Measurements from ENCODE around the gene ADGRB3.
"Not testable (repeated sequence)": the region's sequence is repeated elsewhere in the genome, so short reads cannot be mapped to it uniquely, and the experiment has no call there.

The ADGRB3 gene

GRCh38 chr6:69343851-69344250 is 708.8 kb downstream of the ADGRB3 start:
- no peak for DNase-seq (ENCODE audit: low spot score)

GRCh38 chr6:69349771-69350170 is 714.7 kb downstream of the ADGRB3 start:
- DNase-seq (ENCODE audit: low spot score), result no peak

DNA sequence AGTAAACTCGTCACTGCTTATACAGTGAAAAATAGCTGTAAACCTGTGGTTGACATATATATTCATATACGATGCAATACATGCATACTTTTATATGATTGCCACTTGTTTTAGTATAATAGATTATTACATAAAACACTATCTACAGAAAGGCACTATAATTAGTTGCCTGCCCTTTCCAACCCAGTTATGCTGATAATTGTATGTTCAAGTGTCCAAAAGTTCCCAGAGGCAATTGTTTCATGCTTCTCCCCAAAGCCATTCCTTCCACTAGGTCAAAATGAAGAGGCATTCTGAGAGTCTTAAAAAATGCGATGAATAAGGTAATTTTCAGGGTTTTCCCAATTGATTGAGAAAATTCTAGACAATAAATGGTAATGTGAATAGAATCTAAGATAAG is 727.1 kb downstream of the ADGRB3 start:
- DNase-seq (ENCODE audit: low spot score), result no peak

DNA sequence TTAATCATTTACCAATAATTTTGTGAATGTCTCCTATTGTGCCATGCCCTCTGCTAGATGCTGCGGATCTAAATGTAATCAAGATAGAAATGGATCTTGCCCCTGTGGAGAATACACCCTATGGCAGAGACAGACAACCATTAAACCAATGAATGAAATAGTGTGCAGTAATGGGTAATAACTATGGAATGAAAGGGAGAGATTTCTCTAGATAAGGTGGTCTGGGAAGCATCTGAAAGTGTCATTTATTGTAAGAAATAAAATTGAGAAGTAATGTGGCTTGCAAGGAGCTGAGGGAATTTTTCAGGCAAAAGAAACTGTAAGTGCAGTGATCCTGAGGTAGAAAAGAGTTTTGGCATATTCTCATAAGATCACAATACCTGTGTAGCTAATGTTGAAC is 731.7 kb downstream of the ADGRB3 start:
- DNase-seq (ENCODE audit: low spot score), result no peak

DNA sequence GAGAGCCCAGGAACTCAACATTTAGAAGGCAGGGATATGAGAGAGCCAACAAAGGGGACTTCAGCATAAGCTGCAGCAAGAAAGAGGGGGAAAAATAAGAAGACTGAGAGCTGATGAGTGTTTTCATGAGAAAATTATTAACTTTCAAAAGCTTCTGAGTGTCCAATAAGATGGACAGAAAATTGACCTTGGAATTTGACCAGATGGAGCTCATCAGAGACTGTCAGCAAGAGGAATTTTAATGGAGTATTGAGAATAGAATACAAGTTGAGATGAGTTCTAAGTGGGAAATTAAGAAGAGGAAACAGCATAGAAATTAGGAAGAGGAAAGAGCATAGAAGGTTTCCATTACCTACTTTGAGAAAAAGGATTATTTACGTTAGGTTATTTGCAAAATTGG is 733.5 kb downstream of the ADGRB3 start:
- DNase-seq (ENCODE audit: low spot score), result no peak

DNA sequence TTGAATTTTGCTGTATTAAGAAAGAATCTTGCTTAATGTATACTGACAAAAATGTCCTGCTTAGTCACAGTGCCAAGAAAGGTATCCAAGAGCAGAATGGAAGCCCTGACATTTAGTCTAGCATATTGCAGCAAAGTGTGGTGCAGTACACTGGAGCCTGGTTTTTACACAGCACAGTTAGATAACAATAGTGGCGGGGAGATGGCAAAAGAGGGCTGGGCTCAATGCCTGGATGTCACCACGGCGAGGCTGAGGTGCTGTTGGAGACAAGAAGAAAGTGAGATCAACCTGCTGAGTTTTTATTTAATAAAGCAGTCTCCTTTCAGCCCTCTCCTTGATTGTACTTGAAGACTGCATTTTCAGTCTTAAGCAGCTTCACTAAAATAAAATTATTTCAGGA is 735.7 kb downstream of the ADGRB3 start:
- DNase-seq (ENCODE audit: low spot score), result no peak

- DNase-seq (ENCODE audit: low spot score), result no peak
Observed at GRCh38 chr6:69378326-69378725, 743.2 kb downstream of the ADGRB3 start.

DNA sequence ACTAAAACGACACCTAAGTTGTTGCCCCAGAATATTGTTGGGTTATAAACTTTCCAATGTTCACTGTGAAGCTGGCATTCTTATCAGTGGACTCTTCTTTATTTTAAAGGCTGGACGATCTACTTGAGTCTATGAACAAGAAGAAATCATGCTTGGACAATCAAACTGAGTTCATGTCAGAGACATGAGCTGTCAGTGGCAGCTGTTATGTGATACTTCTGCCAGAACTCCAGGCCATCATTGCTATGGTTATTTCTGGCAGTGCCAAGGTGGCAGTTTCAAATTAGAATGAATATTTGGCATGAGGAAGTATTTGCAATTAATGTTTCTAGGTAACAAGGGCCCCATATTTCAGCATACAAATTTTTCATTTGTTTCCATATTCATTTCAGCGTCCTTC is 744.4 kb downstream of the ADGRB3 start:
- no peak for DNase-seq (ENCODE audit: low spot score)

DNA sequence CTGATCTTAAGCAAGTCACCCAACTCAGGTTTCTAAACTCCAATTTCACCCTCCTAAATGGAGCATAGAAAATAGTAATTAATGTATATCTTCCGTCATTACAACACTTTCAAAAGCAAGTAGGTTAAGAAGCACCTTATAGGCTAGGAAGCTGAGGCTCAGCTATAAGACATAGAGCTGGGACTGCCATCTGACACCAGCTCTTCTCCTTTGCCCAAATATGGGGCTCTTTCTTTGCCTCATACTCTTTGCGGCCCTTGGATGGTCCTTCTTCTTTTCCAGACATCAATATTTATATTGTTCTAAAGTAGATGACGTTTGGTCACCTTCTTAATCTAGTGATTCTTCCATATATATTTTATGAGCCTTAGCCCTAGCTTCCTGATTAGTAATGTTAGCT is 748.5 kb downstream of the ADGRB3 start:
- DNase-seq (ENCODE audit: low spot score), result no peak

GRCh38 chr6:69386426-69386825 is 751.3 kb downstream of the ADGRB3 start:
- no peak for DNase-seq (ENCODE audit: low spot score)

- no peak for DNase-seq (ENCODE audit: low spot score)
Observed at GRCh38 chr6:69390125-69390524, 755.0 kb downstream of the ADGRB3 start.

GRCh38 chr6:69391106-69391505 is 756.0 kb downstream of the ADGRB3 start:
- no peak for DNase-seq (ENCODE audit: low spot score)

- DNase-seq (ENCODE audit: low spot score), result no peak
Observed at GRCh38 chr6:69392745-69393144, 757.7 kb downstream of the ADGRB3 start.

- no peak for DNase-seq (ENCODE audit: low spot score)
Observed at GRCh38 chr6:69398311-69398710, 763.2 kb downstream of the ADGRB3 start.

GRCh38 chr6:69398729-69399128 is 763.6 kb downstream of the ADGRB3 start:
- DNase-seq (ENCODE audit: low spot score), result no peak

GRCh38 chr6:69408886-69409285 is 773.8 kb downstream of the ADGRB3 start:
- no peak for DNase-seq (ENCODE audit: low spot score)

DNA sequence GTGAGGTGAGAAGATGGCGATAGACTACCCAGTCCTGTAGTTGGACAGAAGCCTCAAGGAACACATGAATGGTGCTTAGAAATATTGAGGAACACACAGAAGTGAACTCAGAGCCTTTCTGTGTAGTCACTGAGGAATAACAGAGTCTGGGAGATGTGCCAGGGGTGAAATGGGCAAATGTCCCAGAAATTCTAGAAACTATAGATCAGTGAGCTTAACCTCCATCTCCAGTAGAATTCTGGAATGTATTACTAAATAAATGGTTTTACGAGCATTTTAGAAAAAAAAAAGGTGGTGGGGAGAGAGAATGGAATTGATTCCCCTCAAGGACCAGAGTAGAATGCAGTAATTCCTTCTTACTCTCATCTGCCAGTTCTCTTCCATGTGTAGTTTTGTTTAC is 781.7 kb downstream of the ADGRB3 start:
- no peak for DNase-seq (ENCODE audit: low spot score)

DNA sequence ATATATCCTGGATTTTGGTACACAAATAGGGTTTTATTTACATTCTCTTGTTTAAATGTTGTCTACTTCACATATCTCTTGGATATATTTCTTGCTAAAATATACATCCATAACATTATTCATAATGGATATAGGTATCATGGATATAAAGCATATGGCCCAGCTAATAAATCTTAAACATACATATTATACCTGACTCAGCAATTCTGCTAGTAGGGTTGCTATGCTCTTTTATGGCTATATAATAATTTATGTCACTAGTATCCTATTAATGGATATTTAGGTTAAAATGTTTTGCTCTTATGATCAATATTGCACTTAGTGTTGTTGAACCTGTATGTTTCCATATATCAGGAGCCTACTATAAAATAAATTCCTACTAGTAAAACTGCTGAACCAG is 786.2 kb downstream of the ADGRB3 start:
- no peak for DNase-seq (ENCODE audit: low spot score)

DNA sequence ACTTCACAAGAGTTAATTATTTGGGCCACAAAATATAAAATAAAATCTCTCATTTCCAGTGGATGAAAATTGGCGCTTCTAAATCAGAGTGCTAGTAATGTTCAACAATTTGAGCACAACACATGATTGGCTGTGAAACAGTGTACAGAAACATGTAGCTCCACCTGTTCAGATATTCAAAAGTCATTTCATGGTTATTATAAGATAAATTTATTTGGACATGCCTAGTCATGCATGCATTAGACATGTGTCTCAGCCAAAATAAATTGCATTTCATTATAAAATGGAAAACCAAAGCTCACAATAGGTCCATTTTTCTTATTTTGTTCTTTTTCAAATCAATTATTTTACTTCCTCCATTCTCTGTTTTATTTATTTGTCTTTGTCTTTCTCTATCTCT is 786.9 kb downstream of the ADGRB3 start:
- no peak for DNase-seq (ENCODE audit: low spot score)

DNA sequence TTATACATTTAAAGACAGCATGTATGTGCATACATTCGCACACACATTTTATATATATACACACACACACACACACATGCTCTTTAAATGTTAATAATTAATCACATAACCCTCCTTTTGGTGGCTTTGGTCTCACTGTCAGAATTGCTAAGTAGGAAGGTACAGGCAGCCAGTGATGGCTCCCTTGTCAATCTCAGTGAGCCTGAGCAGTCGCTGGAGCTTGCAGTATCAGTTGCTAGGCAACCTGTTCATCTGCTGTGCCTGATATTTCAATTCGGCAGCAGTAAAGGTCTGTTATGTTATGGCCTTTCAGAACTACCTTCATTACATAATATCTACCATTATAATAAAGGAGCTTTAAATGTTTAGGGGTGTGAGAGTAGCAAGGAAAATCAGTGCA is 787.4 kb downstream of the ADGRB3 start:
- no peak for DNase-seq (ENCODE audit: low spot score)

DNA sequence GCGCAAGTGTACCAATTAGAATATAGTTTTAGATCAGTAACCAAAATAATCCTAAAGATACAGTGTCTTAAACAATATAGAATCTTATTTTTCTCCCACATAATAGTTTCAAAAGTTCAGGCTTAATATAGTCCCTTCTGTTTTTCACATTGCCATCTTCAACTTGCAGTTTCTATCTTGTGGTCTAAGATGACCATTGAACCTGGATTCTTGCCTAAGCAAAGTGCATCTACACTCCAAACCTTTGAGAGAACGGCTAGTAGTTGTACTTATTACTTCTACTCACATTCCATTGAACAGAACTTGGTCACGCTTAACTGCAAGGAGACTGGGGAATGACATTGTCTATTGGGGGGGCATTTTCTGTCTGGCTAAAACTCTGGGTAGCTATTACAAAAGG is 788.7 kb downstream of the ADGRB3 start:
- DNase-seq (ENCODE audit: low spot score), result no peak

DNA sequence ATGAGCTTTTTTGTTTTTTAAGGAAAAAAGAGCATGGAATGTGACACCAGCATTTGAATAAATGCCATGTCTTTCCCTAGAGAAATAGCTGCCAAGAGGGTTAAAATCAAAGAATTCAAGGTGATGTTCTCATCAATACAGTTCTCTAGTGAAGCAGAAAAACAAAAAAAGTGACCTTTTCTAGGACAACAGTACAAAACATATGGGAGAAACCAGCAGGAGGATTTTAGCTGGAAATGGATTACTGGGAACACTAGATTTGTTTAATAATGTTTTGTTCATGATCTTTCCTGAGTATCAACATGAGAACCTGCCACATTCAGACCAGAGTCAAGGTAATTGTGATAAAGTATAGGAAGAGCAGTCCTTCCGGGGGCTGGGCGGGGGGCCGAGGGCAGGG is 789.5 kb downstream of the ADGRB3 start:
- no peak for DNase-seq (ENCODE audit: low spot score)

GRCh38 chr6:69427882-69428281 is 792.8 kb downstream of the ADGRB3 start:
- DNase-seq (ENCODE audit: low spot score), result no peak

DNA sequence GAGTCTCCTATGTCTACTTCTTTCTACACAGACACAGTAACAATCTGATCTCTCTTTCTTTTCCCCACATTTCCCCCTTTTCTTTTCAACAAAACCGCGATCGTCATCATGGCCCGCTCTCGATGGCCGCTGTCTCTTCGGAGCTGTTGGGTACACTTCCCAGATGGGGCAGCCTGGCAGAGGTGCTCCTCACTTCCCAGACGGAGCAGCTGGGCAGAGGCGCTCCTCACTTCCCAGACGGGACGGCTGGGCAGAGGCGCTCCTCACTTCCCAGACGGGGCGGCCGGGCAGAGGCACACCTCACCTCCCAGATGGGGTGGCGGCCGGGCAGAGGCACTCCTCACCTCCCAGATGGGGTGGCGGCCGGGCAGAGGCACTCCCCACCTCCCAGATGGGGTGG is 797.1 kb downstream of the ADGRB3 start:
- not testable (repeated sequence) for DNase-seq (ENCODE audit: low spot score)

- DNase-seq (ENCODE audit: low spot score), result not testable (repeated sequence)
Observed at GRCh38 chr6:69433116-69433515, 798.0 kb downstream of the ADGRB3 start.

All from LoVo (cell line).